DMS114 treated with DMSO at 0.1 percent for 48 hours (cell line): ENCODE data around the gene KLF13.
A peak's percentile ranks its signal among the peaks of the same experiment; 100 is the strongest.

Source experiments
- DNase-seq: peaks from one replicate; lab custom pipeline; 2025; ENCODE audit not compliant: unreplicated experiment; lab: John Stamatoyannopoulos, UW

The KLF13 gene

DNA sequence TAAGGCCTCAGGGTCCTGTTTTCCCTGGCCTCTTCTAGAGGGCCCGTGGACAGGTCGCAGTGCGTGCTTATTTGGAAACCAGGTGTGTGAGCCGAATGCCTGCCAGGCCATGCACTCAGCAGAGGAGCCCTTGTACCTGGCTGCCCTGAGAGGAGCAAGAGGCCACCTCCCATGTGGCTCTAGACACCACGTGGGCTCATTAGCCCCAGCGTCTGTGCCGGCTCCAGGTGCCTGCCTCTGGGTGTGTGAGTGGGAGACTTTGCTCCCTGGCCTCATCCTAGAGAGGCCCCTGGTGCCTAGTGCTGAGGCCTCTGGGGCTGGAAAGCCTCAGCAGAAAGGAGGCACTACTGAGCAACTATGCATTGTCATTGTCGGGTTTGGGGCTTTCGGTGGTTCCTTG is 50.4 kb downstream of the KLF13 start:
- DNase-seq = no peak

DNA sequence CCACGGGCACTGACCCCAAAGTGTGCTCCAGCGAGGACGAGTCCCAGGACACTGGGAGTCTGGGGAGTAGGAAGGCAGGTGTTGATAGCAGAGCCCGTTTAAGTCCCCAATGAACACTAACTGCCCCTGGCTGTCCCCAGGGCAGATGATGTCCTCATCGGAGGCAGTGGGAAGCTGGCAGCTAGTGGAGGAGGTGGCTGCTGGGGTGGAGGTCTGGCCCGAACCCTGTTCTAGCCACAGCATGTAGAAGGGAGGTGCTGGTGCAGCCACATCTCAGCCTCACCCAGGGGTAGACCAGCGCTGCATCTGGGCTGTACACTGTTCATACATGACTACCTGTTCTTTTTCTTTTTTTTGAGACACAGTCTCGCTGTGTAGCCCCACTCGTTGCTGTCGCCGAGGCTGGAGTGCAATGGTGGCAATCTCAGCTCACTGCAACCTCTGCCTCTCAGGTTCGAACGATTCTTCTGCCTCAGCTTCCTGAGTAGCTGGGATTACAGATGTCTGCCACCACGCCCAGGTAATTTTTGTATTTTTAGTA is 51.8 kb downstream of the KLF13 start:
- no peak for DNase-seq

DNA sequence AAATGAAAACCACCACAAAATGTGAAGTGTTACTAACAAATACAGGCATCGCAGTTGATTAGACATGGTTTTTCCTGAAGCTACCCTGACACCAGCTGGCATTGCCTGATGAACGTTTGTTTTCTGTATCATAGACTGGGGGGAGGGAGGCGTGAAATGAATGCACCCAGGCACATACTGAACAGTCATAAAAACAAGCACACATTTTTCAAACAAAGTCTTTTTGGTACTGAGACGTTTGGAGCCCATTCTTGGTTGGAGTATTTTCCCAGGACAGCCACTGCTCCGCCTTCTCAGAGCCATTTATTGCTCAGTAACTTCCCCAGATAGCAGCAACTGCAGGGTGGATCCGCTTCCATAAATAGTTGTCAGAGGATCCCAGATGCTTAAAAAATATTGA is 52.4 kb downstream of the KLF13 start:
- no peak for DNase-seq

DNA sequence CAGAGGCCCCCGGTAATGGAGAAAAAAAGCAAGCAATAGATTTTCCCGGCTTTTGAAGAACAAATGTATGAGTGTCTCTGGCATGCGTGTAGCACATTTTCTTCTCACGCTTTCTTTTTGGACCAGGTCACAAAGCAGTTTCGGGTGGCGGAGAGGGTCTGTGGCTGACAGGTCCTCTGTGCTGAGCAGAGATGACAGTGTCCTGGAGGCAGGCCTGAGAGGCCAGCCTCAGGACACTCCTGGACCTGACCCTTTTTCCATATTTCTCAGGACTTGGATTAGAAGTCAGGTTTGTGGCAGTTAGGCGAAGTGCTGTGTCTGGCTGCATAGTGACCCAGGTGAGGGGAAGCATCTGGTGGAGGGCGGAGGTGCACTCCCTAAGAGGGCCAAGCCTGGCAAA is 52.9 kb downstream of the KLF13 start:
- DNase-seq = no peak

DNA sequence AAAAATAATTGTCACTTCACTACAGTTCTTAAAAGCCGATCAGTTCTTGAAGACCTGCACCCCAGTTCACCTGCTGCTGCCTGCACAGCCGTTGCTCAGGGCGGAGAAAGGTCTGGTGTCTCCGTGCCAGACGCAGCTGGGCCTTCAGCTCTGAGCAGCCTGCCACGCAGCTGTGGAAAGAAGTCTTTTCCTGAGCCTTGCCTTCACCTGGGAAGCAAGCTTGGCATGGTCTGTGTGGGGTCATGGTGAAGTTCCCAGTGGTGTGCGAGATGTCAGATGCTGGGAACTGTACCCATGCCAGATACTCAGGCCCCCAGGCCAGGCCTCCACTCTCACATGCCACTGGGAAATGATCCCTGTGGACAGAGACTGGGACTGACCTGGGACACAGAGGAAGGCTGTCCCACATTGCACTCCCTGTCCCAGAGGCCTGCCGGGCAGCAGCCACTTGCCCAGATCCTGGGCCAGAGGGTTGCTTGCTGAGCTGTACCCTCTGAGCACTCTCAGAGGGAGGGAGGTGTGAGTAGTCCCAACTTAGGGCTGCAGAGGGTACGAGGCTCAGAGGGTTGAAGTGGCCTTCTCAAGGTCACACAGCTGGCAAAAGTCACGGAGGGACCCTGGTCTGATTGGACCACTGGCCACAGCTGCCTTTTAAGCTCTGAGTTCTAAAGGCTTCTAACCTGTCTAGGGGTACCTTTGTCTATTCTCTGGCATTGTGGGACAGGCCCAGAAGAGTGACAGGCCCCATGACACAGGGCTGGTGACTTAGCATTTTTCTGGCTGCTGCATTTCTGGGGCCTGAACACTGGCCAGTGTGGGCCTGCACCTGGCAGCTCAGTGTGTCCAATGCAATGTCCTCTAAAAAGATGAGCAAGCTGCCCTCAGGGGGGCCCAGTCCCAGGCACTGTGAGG is 55.4 kb downstream of the KLF13 start:
- no peak for DNase-seq

DNA sequence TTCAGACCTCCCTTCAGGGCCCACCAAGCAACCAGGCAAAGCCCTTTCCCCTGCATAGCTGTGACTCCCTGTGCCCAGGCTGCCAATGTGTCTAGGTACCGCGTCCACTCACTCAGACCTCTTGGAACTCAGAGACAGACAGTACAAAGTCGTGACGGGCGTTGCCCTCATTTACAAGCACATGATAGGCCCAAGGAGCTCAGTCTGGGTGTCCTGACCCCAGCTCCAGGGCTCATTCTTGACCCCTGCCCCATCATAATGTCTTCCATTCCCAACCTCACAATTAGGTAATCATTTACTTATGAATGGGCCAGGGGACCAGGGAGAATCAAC is 56.0 kb downstream of the KLF13 start:
- no peak for DNase-seq

DNA sequence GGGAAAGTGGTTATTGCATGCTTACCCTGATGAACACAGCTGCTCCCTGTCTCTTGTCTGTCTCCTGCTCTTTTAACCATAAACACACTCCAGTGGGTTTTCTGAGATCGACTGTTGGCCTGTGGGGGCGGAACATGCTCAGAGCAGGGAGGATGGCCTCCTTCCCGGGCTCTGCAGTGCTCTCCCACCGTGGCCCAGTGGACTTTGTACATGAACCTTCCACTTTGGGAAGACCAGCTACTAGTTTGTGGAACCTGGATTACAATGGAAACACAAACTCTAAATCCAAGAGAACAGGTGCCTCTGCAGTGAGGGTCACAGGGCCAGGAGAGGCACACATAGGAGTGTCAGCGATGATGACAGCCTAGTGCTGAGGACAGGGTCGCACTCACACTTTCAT is 56.5 kb downstream of the KLF13 start:
- DNase-seq = no peak

DNA sequence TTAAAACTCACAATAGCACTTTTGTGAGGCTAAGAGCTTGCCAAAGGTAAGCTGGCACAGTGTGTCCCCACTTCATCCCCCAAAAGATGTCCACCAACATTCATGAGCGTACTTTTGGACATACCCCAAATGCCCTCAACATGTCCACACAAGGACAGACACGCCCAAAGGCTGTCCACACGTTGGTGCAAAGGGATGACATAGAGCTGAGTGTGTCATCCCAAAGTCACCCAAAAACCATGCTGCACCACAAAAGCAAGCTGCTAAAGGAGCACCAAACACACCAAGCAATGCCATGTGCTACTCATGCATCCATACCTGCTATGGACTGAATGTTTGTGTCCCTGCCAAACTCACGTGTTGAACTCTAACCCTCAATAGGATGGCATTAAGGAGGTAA is 57.9 kb downstream of the KLF13 start:
- no peak for DNase-seq

DNA sequence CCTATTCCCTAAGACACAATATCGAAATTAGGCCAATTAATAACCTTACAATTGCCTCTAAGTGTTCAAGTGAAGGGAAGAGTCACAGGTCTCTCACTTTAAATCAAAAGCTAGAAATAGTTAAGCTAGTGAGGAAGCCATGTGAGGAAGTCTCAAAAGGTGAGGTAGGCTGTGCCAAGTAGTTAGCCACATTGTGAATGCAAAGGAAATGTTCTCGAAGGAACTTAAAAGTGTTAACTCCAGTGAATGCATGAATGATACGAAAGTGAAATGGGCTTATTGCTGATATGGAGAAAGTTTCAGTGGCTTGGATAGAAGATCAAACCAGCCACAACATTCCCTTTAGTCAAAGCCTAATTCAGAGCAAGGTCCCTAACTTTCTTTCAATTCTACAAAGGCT is 59.1 kb downstream of the KLF13 start:
- DNase-seq = no peak

DNA sequence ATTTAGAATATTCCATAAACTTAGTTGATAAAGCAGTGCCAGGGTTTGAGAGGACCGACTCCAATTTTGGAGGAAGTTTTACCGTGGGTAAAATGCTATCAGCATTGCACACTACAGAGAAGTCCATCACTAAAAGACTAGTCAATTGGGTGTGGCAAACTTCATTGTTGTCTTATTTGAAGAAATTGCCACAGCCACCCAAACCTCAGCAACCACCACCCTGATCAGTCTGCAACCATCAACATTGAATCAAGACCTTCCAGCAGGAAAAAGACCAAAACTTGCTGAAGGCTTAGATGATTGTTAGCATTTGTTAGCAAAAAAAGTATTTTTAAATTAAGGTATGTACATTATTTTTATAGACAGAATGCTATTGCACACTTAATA is 60.5 kb downstream of the KLF13 start:
- no peak for DNase-seq

DNA sequence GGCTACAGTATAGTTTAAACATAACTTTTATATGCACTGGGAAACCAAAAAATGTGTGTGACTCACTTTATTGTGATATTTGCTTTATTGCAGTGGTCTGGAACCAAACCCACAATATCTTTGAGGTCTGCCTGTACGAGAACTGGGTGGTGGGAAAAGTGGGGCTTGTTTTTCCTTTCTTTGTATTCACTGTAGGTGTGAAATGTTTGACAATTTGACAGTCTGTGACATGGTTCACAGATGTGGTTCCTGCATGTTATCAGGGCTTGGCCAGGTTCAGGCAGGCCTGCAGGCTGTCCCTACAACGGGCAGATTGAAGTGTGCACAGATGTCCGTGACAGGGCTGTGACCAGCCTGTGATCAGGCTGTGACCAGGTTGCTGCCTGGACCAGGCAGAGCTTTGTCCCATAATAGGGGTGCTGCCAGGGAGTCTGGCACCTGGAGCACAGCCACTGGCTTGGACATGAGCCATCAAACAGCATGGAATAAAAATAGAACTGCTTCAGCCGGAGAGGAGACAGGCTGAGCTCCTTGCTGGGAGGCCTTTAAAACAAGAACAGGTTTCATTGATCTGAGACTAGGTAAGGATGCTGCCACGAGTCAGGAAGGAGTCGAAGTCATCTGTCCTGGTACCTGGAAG is 61.0 kb downstream of the KLF13 start:
- DNase-seq = no peak

DNA sequence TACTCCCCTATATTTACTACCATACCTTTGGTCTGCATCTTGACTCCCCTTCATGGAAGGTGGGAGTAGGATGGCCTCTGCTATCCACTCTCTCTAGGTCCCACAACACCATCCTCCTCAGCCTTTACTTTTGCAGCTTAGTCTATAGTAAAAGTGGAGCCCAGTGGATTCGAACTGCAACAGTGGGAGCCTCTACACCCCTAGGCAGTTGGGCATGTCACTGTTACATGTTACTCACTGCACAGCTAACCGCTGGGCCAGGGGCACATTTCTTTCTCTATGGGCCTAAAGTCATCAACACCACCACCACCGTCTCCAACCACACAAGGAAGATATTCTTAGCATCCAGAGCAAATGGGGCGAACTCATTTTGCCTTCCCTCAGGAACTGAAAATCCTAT is 62.9 kb downstream of the KLF13 start:
- no peak for DNase-seq

DNA sequence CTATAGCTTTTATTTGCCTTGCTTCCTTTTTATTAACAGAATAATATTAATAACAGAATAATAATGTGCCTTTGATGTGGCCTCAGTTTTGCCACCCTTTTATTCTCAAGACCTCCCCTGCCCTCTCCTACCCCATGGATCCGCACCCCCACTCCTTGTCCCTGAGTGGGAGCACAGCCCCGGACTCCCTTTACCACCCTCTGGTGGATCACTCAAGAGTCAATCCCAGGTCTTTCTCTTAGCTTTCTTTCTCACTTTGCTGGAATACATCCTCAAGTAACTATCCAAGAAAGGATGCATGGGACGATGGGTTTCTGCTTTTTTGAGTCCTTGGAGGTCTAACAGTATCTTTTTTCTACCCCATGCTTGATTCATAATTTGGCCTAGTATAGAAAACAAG is 63.4 kb downstream of the KLF13 start:
- no peak for DNase-seq

DNA sequence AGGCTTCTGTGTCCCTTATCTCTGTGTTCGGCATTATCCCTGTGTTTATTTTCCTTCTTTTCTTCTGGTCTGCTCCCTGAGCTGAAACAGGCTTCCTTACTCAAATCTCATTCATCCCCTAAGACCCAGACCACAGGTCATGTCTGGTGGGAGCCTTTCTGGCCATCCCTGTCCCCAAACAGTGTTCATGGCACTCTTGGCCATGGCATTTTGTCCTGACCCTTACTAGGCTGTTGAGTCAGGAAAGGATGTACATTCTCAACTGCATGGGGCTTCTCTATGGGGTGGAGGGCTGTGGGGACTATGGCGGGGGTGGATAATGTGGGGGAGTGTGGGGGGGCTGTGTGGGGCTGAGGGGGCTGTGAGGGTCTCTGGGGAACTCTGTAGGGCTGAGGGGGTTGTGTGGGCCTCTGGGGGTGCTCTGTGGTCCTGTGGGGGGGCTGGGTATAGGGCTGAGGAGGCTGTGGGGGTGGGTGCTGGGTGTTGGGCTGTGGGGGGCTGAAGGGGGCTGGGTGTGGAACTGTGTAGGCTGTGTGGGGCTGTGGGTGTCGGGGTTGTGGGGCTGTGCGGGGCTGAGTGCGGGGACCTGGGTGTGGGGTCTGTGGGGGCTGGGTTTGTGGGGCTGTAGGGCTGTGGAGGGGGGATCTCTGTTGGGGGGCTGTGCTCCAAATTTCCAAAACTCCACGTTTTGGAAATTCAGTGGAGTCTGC is 64.3 kb downstream of the KLF13 start:
- no peak for DNase-seq

DNA sequence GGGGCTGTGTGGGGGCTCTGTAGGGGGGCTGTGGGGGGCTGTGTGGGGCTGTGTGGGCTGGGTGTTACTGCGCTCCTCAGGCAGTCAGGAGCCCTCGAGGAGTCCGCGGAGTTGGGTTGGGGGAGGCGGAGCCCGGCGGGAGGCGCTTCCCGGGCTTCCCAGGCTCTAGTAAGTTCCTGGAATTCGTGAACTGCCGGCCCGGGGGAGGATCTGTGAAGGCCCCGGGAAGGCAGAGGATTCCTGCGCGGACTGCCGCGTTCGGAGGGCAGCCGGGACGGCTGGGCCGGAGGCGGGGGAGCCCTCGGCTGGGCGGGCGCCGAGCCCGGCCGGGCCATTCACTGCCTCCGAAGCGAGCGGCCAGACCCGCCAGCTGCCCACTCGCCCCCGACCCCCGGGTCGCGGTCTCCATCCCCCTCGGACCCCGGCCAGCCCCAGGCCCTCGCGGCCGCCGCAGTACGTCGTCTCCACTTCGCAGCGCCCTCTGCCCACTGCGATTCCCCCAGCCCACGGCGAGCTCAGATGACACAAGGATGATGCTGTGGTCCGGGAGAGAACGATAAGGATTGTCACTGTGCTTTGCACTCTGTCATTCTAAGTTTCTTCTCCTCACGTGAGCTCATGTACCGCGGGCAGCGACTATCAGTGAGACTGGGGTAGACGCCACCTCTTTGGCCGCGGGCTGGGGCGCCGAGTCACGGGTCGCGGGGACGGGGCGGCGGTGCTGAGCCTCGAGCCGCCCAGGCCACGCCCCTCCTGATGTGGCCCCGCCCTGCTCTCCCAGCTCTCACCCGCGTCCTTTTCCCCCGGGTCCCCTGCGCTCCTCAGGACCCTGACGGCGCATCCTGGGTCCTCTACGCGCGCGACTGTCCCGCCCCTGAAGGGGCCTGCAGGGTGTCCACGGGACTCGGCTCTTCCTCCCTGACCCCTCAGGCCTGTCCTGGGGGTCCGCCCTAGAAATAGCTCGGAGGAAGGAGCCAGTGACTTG is 65.3 kb downstream of the KLF13 start:
- peak; percentile 35 for DNase-seq

DNA sequence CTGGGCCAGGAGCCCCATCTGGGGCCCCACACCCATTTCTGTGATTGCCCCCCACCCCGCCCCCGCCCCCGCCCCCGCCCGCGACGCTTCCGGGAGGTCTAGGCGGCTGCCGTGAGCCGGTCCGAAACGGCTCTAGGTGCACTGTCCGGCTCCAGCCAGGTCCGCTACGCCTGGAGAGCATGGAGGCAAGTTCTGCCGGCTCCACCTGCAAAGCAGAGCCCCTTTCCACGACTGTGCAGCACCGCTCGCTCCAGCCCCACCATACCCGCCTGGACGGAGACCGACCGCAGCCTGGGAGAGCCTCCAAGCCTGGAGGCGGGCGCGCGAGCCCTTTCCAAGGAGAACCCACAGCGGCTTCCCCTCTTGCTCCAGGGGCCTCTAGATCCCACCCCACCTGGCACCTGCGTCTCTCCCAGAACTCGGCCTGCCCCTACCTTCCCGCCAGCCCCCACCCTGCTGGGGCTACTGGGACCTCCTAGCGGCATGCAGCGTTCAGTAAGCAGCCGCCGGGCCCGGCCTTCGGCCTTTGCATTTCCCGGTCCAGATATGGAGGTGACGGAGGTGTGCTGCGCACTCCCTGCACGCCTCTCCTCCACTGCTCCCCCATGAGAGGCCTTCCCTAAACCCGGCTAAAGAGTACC is 66.2 kb downstream of the KLF13 start:
- no peak for DNase-seq

DNA sequence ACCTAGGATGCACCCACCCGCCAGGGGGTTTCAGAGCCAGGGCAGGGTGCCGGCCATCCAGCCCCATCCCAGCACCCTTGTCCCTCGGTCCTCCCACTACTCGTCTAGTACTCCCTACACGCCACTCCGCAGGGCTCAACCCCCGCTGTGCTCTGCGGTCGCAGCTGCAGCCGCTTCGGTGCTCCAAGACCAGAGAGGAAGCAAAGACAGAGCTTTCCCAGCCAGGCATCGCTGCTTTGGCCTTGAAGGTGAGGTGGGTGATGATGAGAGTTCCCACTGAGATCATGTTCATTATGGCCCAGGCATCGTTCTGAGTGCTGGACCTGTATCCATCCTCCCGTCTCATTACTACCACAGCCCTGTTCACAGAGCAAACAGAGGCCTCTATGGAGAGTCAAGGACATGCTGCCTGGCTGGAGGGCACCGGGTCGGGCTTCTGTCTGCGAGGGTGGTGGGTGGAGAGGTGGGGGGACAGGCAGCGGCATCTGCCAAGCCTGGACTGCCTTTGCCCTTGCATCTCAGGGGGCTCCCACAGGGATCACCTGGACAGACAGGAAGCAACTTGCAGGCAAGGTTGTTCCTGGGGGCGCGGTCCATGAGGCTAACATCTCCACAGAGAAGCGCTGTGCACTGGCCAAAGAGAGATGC is 66.9 kb downstream of the KLF13 start:
- DNase-seq = no peak

DNA sequence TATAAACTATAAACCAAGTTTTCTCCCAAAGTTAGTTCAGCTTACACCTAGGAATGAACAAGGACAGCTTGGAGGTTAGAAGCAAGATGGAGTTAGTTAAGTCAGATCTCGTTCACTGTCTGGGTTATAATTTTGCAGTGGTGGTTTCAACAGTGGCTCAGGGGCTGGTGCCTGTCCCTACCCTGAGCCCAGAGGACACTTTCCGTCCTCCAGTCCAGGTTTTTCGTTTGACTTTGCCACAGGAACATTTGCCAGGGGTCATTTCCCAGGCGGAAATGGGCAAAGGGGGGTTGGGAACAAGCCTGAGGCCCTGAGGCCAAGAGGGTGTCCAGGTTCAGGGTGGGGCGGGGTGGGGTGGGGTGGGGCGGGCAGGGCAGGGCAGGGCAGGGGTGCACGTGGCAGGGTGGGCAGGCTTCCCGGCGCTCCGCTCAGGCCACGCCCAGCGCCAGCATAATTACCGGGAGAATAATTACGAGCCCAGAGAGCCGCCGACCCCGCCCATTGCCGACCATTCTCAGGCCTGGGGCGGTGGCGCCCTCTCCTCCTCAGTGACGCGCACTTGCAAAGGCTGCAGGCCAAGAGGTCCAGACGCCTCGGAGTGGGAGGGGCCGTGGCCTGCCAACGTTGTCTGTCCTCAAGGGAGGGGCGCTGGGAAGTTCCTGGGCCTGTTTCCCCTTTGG is 70.4 kb downstream of the KLF13 start:
- DNase-seq = no peak
